IMR-90 (cell line): ENCODE results near the gene DDC. TPM values are rescaled to one million over a fixed set of nuclear protein-coding genes. Genes with fewer than 3 reads are reported as not detected.

Source experiments
- ATAC-seq: fragments of 200-7000 bp; cut with Tn5 transposase; 2 replicates; pipeline ENCODE4 v1.9.1; 2020; ENCODE audit warnings: low read depth, mild to moderate bottlenecking, moderate library complexity
- BruUV-seq: library from RNA; stranded (reverse); fragments of 400-500 nt; replicated peaks from 2 replicates; lab custom pipeline; 2021; lab: Mats Ljungman, UMichigan
- CTCF ChIA-PET: fragments of 300-600 bp; formaldehyde crosslinking; extraction: SDS; loops from one replicate; lab custom pipeline; 2021; ENCODE audit warnings: antibody characterized with exemption; lab: Yijun Ruan, JAX
- POLR2A ChIA-PET: fragments of 300-600 bp; sonication (Branson Sonifier 250); formaldehyde crosslinking; loops from one replicate; lab custom pipeline; 2022; ENCODE audit warnings: antibody characterized with exemption; ENCODE audit not compliant: unreplicated experiment; lab: Charles Lee
- DNase-seq: peaks from one replicate; pipeline ENCODE4 v3.0.0; 2013
- H2AFZ ChIP-seq: replicated peaks from 2 replicates; pipeline ENCODE3; 2013; ENCODE audit warnings: low read length, mild to moderate bottlenecking; ENCODE audit not compliant: poor library complexity
- H2AK5ac ChIP-seq: 2 replicates; pipeline ENCODE4 v1.6.1; 2013; ENCODE audit warnings: low read depth, low read length, inconsistent platforms
- H2AK9ac ChIP-seq: replicated peaks from 2 replicates; pipeline ENCODE3; 2013; ENCODE audit warnings: mild to moderate bottlenecking, low read depth, low read length, moderate library complexity; ENCODE audit not compliant: poor library complexity
- H2BK120ac ChIP-seq: 2 replicates; pipeline ENCODE4 v1.6.1; 2013; ENCODE audit warnings: low read depth, low read length, inconsistent platforms
- H2BK15ac ChIP-seq: 3 replicates; pipeline ENCODE4 v1.6.1; 2013; ENCODE audit warnings: low read depth, low read length, inconsistent platforms
- H2BK20ac ChIP-seq: 2 replicates; pipeline ENCODE4 v1.6.1; 2013; ENCODE audit warnings: low read depth, mild to moderate bottlenecking, inconsistent platforms, low read length, moderate library complexity
- H2BK5ac ChIP-seq: 2 replicates; pipeline ENCODE4 v1.6.1; 2013; ENCODE audit warnings: mild to moderate bottlenecking, low read depth, low read length, inconsistent platforms; ENCODE audit not compliant: poor library complexity, severe bottlenecking
- H3K14ac ChIP-seq: replicated peaks from 2 replicates; pipeline ENCODE4 v1.6.1; 2013; ENCODE audit warnings: low read depth, low read length, inconsistent platforms
- H3K18ac ChIP-seq: 2 replicates; pipeline ENCODE4 v1.6.1; 2013; ENCODE audit warnings: low read depth, low read length, control low read depth
- H3K23ac ChIP-seq: 2 replicates; pipeline ENCODE4 v1.6.1; 2013; ENCODE audit warnings: low read depth, low read length, inconsistent platforms
- H3K27ac ChIP-seq: 2 replicates; pipeline ENCODE4 v1.5.1; 2013; ENCODE audit warnings: mild to moderate bottlenecking, control low read depth, low read length; ENCODE audit not compliant: insufficient read depth
- H3K27me3 ChIP-seq: 2 replicates; pipeline ENCODE4 v1.6.1; 2013; ENCODE audit warnings: low read length; ENCODE audit not compliant: control insufficient read depth, insufficient read depth
- H3K36me3 ChIP-seq: 2 replicates; pipeline ENCODE4 v1.6.1; 2013; ENCODE audit warnings: low read length, mixed read lengths; ENCODE audit not compliant: control insufficient read depth, insufficient read depth
- H3K4ac ChIP-seq: 2 replicates; pipeline ENCODE4 v1.6.1; 2013; ENCODE audit warnings: low read depth, low read length, inconsistent platforms
- H3K4me1 ChIP-seq: 2 replicates; pipeline ENCODE4 v1.6.1; 2013; ENCODE audit warnings: low read length, mixed read lengths; ENCODE audit not compliant: control insufficient read depth, insufficient read depth
- H3K4me2 ChIP-seq: 2 replicates; pipeline ENCODE4 v1.6.1; 2013; ENCODE audit warnings: low read depth, mild to moderate bottlenecking, control low read depth, low read length, moderate library complexity
- H3K4me3 ChIP-seq: 2 replicates; pipeline ENCODE4 v1.5.1; 2013; ENCODE audit warnings: low read depth, mild to moderate bottlenecking, control low read depth, low read length, moderate library complexity; ENCODE audit not compliant: insufficient read depth
- H3K56ac ChIP-seq: 2 replicates; pipeline ENCODE4 v1.6.1; 2013; ENCODE audit warnings: low read length, inconsistent platforms; ENCODE audit not compliant: insufficient read depth; ENCODE audit errors: extremely low read depth
- H3K79me1 ChIP-seq, 2 experiments: 2 replicates each; pipeline ENCODE4 v1.6.1; 2013; ENCODE audit warnings: low read length in 2 of 2, inconsistent platforms in 1 of 2, low read depth in 1 of 2
- H3K9ac ChIP-seq: 2 replicates; pipeline ENCODE4 v1.6.1; 2013; ENCODE audit warnings: low read depth, low read length, control low read depth
- H3K9me1 ChIP-seq: 2 replicates; pipeline ENCODE4 v1.6.1; 2013; ENCODE audit warnings: low read length, inconsistent platforms; ENCODE audit not compliant: insufficient read depth
- H3K9me3 ChIP-seq: 2 replicates; pipeline ENCODE4 v1.6.1; 2013; ENCODE audit warnings: low read length; ENCODE audit not compliant: control insufficient read depth, insufficient read depth
- H4K20me1 ChIP-seq: 2 replicates; pipeline ENCODE4 v1.6.1; 2013; ENCODE audit warnings: low read length, inconsistent platforms; ENCODE audit not compliant: insufficient read depth
- H4K5ac ChIP-seq: 2 replicates; pipeline ENCODE4 v1.6.1; 2013; ENCODE audit warnings: mild to moderate bottlenecking, low read depth, low read length, control low read depth
- H4K8ac ChIP-seq, 2 experiments: 2 replicates each; pipeline ENCODE4 v1.6.1; 2013; ENCODE audit warnings: low read depth in 2 of 2, low read length in 2 of 2, control low read depth in 1 of 2, inconsistent platforms in 1 of 2
- H4K91ac ChIP-seq: 2 replicates; pipeline ENCODE4 v1.6.1; 2013; ENCODE audit warnings: low read depth, low read length, inconsistent platforms; ENCODE audit not compliant: insufficient read depth
- CEBPB ChIP-seq: IDR thresholded peaks from 2 replicates; pipeline ENCODE4 v1.6.1; 2012; ENCODE audit warnings: low read depth, low read length, improper control_type of control experiment
- FOS ChIP-seq: fragments of 150-350 bp; IDR thresholded peaks from 2 replicates; pipeline ENCODE4 v1.6.1; 2016; ENCODE audit warnings: low read depth, low read length
- RCOR1 ChIP-seq: IDR thresholded peaks from 2 replicates; pipeline ENCODE4 v1.6.1; 2012; ENCODE audit warnings: mild to moderate bottlenecking, low read length, improper control_type of control experiment; ENCODE audit not compliant: insufficient replicate concordance
- WGBS, 2 experiments: methylation state at CpG; one replicate each; pipeline versions ENCODE4 v1.1.5 to v1.1.7; 2013; ENCODE audit warnings: missing lambda C conversion rate in 2 of 2; ENCODE audit not compliant: insufficient read length in 1 of 2; ENCODE audit errors: extremely low coverage in 2 of 2; 5-methylcytosine and 5-hydroxymethylcytosine counted together
- dilution Hi-C: fragments of 300-500 bp; cut with HindIII; formaldehyde crosslinking; loops from one replicate; pipeline ENCODE4 v1.14.3; 2018; ENCODE audit warnings: low sequenced_read_pairs; ENCODE audit not compliant: unreplicated experiment
- in situ Hi-C: fragments of 300-500 bp; cut with MboI; formaldehyde crosslinking; loops from 3 replicates; pipeline ENCODE4 v1.14.3; 2019; ENCODE audit warnings: low sequenced_read_pairs, inconsistent platforms, mixed read lengths
- intact Hi-C: fragments of 100-400 bp; cut with micrococcal nuclease; formaldehyde crosslinking; loops from 2 replicates; pipeline ENCODE4 v1.10.0; 2022
- polyA plus RNA-seq, 3 experiments: library from polyadenylated mRNA; depleted of rRNA; stranded (reverse); fragments of >200 nt; gene quantifications; 2 replicates each; pipeline ENCODE4 v1.2.3, GENCODE V29; 2012; ENCODE audit warnings: low replicate concordance in 1 of 3
- total RNA-seq: library from RNA; depleted of rRNA; stranded (reverse); fragments of >200 nt; gene quantifications from 2 replicates; pipeline ENCODE4 v1.2.3, GENCODE V29; 2012

The DDC gene
- total and polyA plus RNA-seq, 2 of the 4 experiments (the other 2 are of a cell fraction) = not detected

- H4K91ac ChIP-seq = no peak overlapping the region
- no peak overlapping the region for H3K56ac ChIP-seq
- H3K14ac ChIP-seq = 0 out of 2 replicates have a peak overlapping the region, but pooled peaks have one; percentile 21
- in situ Hi-C loops = no loop called here
- H3K36me3 ChIP-seq = no peaks in the 10 kb centered on the region; the same call in 1 of the 2 replicates
- H2BK120ac ChIP-seq = no peak overlapping the region
- H3K4ac ChIP-seq = peak overlapping the region; percentile 2; the same call in 1 of the 2 replicates
- no peaks in the 10 kb centered on the region for H3K27me3 ChIP-seq
- dilution Hi-C loops = no loop called here
- ChIA-PET POLR2A (no interaction called here), CTCF (no interaction called here)
- no peak overlapping the region for H2AFZ ChIP-seq
- no CpG with 5 or more reads among the region's 3 CpGs for WGBS, 2 experiments
- peaks cover 4% of the 10 kb centered on the region; the same call in 1 of the 2 replicates for H3K4me1 ChIP-seq
- no peaks in the 10 kb centered on the region for H4K20me1 ChIP-seq
- TF ChIP-seq CEBPB (peak; percentile 90), FOS (peak; percentile 69; the same call in 1 of the 2 replicates), RCOR1 (no peak)
- H2BK5ac ChIP-seq = peak overlapping the region; percentile 29
- intact Hi-C loops = no loop called here
- H3K9me3 ChIP-seq = no peaks in the 10 kb centered on the region
- H3K18ac ChIP-seq = no peak overlapping the region
- DNase-seq (peak; percentile 82), ATAC-seq (peak; percentile 88)
- H4K8ac ChIP-seq = no peak overlapping the region
- no peak overlapping the region for H3K27ac ChIP-seq
- no peak overlapping the region for H4K5ac ChIP-seq
- H2AK5ac ChIP-seq = no peak overlapping the region
- no peak overlapping the region for H3K23ac ChIP-seq
- peaks cover 4% of the 10 kb centered on the region; the same call in 1 of the 2 replicates for H3K9me1 ChIP-seq
- H3K4me3 ChIP-seq = no peak overlapping the region
- H3K79me1 ChIP-seq = 0 out of 4 replicates have a peak, but pooled peaks cover 3 to 6% of the 10 kb centered on the region in 2 experiments
- H2AK9ac ChIP-seq = no peak overlapping the region
- BruUV-seq = no TSS peak
- no peak overlapping the region for H2BK20ac ChIP-seq
- no peak overlapping the region for H3K9ac ChIP-seq
- H3K4me2 ChIP-seq = no peak overlapping the region
- H2BK15ac ChIP-seq = no peak overlapping the region
Measured at GRCh38 chr7:50436133-50436806, 128.9 kb downstream of the DDC start.
